KBM-7 (cell line): ENCODE data around the gene AOC3.
A peak's percentile ranks its signal among the peaks of the same experiment; 100 is the strongest.

Source experiments
- DNase-seq: peaks from one replicate; pipeline ENCODE4 v3.0.0-alpha.2; 2015
- in situ Hi-C: fragments of 300-500 bp; cut with MboI; formaldehyde crosslinking; loops from 2 replicates; pipeline ENCODE4 v1.14.3; 2020; ENCODE audit warnings: low sequenced_read_pairs, low pct_unique_long_range_greater_than_20kb, mixed read lengths

The AOC3 gene

GRCh38 chr17:42906772-42907446 is 55.9 kb downstream of the AOC3 start:
- in situ Hi-C loops, result no loop called here
- peak; percentile 37 for DNase-seq
